ENCODE measurements around the gene CSMD2.

The CSMD2 gene

DNA sequence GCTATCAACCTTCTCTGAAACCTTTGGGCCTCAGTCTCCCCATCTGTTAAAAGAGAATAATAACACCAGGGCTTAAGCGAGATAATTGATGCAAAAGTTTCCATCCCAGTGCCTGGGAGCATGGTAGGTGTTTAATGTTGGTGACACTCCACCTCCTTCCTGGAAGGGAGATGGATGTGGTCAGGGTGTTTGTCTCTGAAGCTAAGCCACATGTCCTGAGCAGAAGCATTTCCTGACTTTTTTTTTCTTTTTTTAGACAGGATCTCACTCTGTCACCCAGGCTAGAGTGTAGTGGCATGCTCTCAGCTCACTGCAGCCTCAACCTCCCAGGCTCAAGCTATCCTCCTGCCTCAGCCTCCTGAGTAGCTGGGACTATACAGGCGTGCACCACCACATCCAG, 373.8 kb downstream of the CSMD2 start:
- no peak for DNase-seq

DNA sequence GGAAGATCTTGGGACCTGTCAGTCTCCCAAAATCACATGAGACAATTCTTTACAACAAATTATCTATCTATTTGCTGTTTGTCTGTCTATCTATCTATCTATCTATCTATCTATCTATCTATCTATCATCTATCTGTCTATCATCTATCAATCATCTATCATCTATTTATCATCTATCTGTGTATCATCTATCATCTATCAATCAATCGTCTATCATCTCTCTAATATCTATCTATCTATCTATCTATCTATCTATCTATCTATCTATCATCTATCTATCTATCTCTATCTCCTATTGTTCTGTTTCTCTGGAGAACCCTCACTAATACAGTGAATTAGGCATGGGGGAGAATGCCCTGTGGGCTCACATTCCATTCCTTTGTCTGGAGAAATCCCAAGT, 374.5 kb downstream of the CSMD2 start:
- no peak for DNase-seq

DNA sequence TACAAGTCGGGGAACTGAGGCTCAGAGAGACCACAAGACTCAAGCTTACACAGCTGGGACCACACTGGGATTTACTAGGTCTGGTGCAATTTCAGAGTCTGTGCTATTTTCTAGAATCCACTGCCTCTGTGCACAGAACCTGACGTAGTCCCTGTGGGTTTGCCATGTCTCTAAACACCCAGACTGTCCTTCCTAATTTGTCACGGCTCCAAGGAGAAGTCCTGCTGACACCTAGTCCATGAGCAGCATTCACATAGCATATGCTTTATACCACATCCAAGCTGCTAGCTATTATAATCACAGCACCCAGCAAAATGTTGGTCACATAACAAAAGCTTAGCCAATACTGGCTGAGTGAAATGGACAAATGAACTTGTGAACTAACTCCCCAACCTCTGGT, 380.2 kb downstream of the CSMD2 start:
- no peak for DNase-seq

DNA sequence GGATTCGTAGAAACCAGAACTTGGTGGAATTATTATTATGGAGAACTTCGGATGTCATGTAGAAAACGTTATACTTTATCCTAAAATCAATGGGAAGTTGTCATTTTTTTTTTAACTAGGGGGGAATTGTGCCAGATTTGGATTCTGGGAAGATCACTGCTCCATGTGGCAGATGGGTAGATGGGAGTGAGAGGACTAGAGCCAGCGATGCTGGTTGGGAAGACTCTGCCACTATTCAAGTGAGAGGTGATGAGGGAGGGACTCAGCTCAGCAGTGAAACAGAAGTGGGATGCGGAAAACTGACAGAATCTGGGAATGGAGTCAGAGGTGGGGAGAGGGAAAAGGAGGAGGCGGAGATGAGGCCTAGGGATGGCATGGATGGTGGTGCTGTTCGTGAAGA, 382.3 kb downstream of the CSMD2 start:
- DNase-seq, result no peak

DNA sequence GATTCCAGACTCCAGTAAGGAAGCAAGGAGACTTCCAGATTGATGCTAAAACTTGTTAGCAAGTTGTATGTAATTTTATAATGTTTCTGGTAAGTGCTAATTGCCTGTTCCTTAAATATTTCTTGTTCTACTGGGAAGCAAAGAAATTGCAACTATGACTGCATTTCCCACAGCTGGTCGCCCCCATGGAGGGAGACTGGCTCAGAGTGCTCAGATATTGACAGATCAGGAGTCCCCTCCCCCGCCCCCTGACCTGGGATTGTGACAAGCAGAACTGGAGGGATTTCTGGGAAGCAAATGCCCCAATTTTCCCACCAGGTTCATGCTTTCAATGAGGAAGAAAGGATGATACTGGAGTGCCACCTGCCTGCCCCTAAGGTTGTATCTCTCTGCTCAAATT, 383.4 kb downstream of the CSMD2 start:
- DNase-seq, result no peak

DNA sequence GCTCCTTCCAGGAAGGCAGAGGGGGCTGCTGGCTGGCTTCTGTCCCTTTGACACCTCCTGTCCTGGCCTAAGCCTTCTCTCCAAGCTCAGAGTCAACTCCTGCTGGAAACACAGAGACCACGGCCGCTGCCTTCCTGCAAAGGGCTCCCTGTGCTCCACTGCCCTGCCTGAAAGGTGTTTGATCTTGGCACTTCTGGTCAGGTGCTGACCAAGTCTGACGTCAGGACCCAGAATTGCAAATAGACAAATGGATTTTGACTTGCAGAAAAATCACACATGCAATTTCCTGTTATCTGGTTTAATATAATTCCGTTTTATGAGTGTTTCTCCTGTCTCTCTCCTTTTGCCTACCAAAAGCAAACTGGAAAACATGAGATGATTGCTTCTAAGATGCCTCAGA, 387.7 kb downstream of the CSMD2 start:
- no peak for DNase-seq

DNA sequence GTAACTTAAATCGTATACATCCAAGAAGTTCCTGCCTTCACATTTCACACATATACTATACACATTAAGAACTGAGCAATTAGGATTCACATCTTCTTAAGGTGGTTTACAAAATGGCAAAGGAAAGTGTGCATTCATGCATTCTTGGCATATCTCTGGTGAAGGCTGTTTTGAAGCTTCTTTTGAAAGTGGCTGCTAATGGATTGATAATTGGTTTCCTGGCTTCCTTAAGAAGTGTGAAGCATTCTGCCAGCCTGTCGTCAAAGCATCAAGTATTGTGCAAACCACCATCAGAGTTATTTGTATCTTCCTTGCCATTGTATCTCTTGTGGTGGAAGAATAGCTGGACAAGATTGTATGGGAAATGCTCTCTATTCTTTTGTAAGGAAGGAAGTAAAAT, 396.2 kb downstream of the CSMD2 start:
- DNase-seq, result no peak

DNA sequence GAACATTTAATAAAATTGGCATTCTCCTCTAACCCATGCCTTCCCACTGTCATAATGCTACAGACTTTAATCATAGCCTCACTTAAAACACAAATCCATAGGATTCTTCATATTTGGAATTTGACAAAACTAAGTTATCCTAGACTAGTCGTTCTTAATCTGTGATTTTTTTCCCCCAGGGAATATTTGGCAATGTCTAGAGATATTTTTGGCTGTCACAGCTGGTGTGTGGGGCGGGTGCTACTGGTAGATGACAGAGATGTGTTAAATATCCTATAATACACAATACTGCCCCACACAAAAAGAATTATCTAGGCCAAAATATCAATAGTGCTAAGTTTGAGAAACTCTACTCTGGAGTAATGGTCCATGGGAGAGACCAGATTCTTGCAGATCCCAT, 396.9 kb downstream of the CSMD2 start:
- DNase-seq, result no peak

DNA sequence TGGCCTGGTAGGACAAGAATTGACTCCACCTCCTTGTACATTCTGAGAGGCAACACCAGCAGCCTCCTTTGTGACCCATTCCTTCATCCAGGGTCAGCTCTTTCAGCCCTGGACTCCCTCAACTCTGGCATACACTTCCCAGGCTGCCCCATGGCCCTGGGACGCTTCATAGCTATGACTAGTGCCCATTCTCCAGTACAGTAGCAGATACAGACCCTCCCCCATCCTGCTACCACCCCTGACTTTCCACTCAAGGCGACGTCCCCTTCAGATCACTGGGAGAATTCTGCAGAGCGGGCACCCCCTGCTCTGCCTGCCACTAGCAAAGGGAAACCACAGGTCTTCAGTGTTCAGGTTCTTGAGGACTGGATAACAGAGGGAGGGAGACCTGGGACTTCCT, 400.9 kb downstream of the CSMD2 start:
- DNase-seq, result no peak

DNA sequence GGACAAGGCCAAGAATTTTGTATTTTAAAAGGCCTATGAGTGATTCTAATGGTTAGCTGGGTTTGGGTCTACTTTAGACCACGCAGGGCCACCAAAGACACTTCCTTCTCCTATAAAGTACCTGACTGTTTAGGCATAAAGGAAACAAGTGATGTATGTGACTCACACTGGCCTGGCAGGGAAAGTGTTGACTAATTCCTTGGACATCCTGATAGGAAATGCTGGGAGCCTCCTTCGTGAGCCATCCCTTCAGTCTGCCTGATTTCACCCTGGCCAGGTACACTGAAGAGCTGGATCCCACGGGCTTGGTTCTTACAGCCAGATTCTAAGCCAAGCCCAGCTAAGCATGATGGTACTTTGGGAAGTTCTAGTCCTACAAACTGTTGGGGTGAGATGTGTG, 401.6 kb downstream of the CSMD2 start:
- DNase-seq, result no peak

DNA sequence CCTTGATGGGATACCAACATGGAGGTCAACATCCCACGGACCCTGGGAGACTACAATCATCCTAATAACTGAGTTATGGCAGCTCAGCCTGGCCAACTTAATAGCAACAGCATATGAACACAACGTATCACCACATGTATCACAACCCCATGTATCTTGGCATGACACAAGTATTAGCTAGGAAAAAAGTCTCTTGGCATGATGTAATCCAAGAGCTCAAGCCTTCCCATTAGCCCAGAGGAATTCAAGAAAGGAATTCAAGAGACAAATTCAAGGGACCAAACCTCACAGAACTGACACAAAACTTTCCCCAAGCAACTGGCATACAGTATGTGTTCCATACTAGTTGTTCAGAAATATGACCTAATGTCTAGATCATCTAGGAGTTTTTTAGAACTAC, 402.1 kb downstream of the CSMD2 start:
- DNase-seq, result no peak

DNA sequence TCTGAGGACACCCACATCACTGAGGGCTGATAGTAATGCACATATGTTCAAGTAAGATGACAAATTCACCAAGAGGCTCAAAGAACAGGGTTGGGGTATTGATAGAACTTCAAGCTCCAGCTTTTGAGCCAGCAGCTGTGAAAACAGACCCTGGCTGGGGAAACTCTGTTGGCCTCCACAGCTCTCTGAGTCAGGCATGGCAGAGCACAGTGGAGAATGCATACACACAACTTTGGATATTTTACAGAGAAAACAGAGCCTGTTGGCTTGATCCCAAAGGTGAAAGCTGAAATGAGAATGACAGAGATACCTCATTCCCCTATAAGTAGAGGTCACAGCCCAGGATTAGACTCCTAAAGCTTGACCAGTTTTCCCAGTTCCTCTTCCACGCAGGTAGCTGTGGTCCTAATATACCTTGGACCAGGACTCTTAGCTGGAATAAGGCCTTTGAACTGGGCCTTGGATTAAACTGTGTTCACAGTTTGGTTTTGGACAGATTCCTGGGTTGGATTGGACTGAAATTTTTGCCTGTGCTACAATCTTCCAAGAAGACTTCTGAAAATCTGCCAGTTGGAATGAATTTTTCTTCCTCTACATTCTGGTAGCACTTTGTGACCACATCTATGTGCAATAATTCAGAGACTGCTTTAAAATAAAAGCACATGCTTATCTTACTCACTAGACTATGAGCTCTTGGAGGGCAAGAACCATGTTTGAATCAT, 402.8 kb downstream of the CSMD2 start:
- DNase-seq, result no peak

DNA sequence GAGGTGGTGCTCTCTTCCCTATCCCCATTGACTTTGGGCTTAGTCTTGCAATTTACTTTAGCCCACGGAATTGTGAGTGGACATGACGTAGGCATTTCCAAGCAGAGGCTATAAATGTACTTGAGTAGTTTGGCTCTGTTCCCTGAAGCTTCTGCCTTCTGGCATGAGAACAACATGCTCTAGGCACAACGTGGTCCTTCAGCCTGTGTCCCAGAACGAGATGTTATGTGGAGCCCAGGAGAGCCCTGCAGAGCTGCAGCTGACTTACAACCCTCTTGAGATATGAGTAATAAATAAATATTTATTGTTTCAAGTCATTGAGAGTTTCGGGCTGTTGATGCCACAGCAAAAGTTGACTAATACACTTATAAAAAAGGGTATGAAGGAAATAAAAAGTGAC, 406.3 kb downstream of the CSMD2 start:
- no peak for DNase-seq

DNA sequence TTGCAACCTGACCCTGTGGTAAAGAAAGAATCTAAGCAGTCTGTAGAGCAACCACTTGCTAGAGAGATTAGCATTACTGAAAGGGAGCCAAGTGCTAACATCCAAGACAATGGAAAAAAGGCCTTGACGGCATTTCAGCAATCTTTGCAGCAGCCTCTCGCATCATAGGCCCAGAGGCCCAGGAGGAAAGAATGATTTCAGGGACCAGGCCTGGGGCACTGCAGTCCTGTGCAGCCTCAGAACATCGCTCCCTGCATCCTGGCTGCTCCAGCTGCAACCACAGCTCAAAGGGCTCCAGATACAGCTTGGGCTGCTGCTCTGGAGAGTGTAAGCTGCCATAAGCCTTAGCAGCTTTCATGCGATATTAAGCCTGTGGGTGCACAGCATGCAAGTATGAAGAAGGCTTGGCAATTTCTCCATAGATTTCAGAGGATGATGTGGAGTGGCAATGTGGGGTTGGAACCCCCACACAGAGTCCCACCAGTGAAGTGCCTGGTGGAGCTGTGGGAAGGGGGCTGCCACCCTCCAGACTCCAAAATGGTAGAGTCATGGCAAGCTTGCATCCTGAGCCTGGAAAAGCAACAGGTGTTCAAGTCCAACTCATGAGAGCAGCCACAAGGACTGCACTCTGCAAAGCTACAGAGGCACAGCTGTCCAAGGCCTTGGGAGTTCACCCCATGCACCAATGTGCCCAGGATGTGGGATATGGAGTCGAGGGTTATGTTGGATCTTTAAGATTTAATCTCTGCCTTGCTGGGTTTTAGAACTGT, 411.8 kb downstream of the CSMD2 start:
- no peak for DNase-seq

DNA sequence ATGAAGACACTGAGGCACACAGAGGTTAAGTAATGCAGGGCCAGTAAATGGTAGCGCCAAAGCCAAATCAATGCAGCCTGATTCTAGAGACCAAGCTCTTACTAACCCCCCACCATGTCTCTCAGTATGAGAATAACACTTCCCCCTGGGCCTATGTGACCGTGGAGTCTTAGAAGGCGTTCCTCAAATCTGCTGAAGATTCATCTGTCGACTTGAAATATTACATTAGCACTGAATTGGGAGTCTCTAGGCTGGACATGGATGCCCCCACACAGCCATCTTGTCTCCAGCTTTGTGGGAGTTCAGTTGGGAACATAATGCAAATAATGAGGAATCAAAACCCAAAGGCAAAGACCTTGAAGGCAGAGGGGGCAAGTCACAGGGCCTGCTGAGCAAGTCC, 419.1 kb downstream of the CSMD2 start:
- DNase-seq, result no peak

DNA sequence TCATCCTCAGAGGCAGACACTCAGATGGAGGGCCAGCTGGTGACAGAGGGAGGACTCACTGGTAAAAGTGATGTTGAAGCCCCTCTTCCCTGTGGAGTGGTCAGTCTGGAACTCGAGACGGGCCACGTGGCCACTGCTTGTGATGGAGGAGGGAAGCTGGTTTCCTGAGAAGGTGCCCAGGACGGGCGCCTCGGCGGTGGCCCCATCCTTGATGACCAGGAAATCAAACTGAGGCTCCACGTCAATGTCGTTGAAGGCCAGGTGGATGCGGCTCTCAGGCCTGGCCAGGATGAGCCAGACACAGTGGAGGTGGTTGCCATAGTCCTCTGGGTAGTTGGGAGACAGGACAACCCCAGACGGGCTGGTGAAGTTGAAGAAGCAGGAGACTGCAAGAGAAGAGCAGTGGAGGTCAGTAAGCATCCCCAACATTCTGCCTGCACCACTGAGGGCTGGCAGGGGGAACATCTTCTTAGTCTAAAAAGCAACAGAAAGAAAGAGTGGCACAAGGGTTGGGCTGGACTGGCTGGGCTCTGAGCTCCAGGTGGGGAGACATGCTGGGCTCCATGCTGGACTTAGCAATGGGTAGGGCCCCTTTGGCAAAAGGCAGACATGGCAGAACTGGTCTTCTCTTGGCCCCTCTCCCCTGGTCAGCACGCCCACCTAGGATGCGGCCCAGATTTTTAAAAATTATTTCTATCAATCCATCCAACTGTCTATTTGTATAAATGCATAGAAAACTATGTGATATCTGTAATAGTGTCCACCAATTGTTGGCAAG, 421.6 kb downstream of the CSMD2 start:
- no peak for DNase-seq

DNA sequence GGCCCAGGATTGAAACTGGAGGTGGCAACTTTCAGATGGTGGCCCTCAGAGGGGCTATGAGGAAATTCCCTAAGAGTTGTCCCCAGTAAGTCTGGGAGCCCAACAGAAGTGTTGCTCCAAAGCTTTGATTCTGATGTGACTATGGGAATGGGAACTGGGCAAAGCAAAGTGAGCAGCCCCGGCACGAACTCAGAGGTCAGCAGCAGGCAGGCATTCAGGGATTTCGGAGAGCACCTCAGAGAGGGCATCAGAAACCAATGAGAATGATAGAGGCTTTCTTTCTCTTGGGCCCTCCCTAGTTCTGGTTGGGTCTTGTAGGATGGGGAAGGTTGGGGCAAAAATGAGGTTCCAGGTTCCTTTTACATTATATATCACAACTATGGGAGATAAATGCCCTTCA, 422.4 kb downstream of the CSMD2 start:
- no peak for DNase-seq

DNA sequence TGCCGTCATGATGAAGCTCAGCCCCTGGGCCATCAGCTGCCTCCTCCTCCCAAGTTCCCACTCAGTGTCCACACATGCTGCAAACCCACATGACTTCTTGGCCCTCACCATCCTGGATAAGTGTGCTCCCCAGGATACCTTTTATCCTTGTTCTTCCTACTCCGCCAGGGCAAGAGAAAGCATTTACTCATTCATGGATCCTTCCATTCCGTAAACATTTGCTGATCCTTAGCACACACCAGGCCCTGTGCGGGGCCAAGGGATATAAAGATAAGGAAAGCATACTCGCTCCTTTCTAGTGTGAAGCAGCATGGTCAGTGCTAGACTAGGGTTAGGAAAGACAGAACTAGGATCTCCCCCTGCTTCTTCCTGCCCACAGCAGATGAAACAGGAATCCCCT, 423.3 kb downstream of the CSMD2 start:
- DNase-seq, result no peak

DNA sequence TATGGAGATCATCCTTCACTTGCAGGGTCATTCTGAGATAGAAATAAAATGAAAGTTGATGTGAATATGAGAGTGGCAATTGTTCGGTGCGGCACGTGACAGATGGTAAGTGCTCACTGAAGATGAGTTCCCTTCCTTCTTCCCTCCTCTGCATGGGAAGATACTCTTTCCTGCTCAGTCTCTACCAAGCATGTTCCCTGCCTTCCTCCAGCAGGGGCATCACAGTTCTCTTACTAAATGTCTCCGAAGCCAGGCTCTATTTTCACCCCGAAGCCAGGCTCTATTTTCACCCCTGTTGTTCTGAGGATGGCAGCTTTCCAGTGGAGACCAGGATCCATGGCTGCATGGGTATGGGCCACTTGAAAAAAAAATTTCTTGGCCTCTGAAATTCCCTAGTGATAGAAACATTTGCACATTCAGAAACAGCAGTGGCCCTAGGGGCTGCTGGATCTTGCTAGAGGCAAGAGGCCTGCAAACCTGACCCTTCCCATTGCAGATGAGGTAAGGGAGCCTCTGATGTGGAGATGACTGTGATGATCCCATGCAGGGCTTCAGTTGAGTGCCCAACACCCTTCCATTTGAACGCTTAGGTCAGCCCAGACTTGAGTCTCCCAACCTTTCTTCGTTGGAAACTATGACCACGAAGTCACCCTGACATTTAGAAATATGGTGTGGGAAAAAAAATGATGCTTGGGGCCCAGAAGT, 424.8 kb downstream of the CSMD2 start:
- DNase-seq, result no peak

DNA sequence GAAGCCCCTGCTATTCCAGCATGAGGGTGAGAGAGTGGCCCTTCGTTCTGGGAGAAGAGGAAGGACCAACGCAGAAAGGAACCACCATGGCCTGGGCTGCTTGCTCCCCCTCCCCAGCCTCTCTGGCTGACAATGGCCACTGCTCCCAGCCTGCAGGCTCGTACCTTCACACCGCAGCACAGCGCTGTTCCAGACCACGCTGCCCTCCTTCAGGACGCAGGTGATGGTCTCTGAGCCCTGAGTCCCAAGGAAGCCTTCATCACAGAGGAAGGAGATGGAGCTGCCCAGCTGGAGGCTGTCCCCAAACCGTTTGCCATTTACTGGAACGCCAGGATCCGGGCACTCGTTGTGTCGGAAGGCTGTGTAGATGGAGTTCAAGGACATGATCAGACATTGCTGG, 426.1 kb downstream of the CSMD2 start:
- DNase-seq, result no peak

DNA sequence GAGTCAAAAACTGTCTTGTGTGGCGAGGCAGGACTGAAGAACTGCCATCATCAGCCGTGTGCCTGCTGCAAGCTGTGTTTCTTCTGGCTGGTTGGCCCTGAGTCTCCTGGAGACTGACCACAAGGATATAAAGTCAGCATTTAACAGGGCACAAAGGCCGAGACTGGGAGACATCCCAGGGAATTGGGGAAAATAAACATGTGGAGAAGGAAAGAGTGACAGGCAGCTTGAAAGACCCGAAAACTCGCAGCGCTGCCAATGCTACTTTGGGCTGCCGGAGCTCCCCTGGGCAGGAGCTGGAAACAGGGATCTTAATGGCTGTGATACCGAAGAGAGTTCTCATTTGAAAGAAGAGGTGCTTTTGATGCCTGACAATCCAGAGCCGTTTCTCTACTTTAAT, 426.5 kb downstream of the CSMD2 start:
- no peak for DNase-seq

DNA sequence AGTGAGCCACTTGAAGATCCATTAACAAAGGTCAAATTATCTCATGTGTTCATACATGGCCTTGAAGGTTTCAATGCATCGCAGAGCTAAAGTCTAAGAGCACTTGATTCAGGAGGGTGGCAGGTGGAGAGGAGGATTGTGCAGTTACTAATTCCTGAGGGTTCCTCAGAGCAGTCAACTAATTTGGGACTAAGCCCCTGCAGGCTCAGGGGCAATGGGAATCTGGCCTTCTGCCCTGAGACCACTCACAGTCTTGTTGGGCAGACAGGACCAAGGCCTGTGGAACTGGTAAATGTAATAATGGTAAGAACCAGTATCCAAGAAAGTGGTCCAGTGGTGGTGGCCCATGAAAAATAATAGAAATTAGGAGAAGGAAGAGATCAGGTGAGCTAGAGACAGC, 428.5 kb downstream of the CSMD2 start:
- no peak for DNase-seq

DNA sequence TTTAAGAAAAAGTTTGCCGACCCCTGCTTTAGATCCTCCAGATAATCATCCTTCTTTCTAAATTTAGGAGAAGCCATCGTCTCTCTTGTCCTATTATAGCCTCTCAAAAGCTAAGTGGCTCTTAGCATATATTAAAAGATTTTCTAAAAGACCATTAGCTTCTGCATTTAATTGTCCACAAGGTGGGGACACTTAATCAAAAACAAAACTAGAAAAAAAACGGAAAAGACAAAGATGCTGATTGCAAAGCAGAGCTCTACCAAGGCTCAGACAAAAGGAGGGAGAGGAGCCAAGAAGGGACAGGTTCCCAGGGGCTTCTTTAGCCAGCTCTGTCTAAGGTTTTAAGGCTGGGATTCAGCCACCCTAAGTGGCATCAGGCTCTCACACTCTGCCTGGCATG, 429.4 kb downstream of the CSMD2 start:
- no peak for DNase-seq
